DOHH2 (cell line): ENCODE measurements around the gene SLC12A8.

ENCODE experiments used
- H3F3A ChIP-seq: fragments of 200-600 bp; sonication (generic), shearing (Covaris generic); 2 replicates; pipeline ENCODE4 v1.6.0; 2016; ENCODE audit warnings: antibody characterized with exemption, mild to moderate bottlenecking; ENCODE audit not compliant: control insufficient read depth, insufficient read depth
- H3K27ac ChIP-seq: fragments of 200-600 bp; sonication (generic); 2 replicates; pipeline ENCODE4 v1.5.1; 2014; ENCODE audit warnings: low read depth, mild to moderate bottlenecking, low read length, moderate library complexity
- H3K27me3 ChIP-seq: fragments of 200-600 bp; sonication (generic); 2 replicates; pipeline ENCODE4 v1.6.1; 2014; ENCODE audit warnings: mild to moderate bottlenecking, low read length, mixed read lengths; ENCODE audit not compliant: control insufficient read depth
- H3K36me3 ChIP-seq: fragments of 200-600 bp; sonication (generic); 2 replicates; pipeline ENCODE4 v1.6.1; 2014; ENCODE audit warnings: mild to moderate bottlenecking, low read length, moderate library complexity, mixed read lengths; ENCODE audit not compliant: control insufficient read depth
- H3K4me1 ChIP-seq: fragments of 200-600 bp; sonication (generic); 2 replicates; pipeline ENCODE4 v1.6.1; 2014; ENCODE audit warnings: mild to moderate bottlenecking, low read length, mixed read lengths; ENCODE audit not compliant: control insufficient read depth
- H3K4me2 ChIP-seq: fragments of 200-600 bp; sonication (generic); 2 replicates; pipeline ENCODE4 v1.6.0; 2014; ENCODE audit warnings: mild to moderate bottlenecking, low read length, moderate library complexity
- H3K4me3 ChIP-seq: fragments of 200-600 bp; sonication (generic); 2 replicates; pipeline ENCODE4 v1.5.1; 2014; ENCODE audit warnings: mild to moderate bottlenecking, low read length, mixed read lengths
- H3K79me2 ChIP-seq: fragments of 200-600 bp; sonication (generic); 2 replicates; pipeline ENCODE4 v1.6.1; 2014; ENCODE audit warnings: mild to moderate bottlenecking, low read length, mixed read lengths; ENCODE audit not compliant: control insufficient read depth
- H3K9me2 ChIP-seq: fragments of 200-600 bp; sonication (generic); replicated peaks from 2 replicates; pipeline ENCODE4 v1.6.1; 2014; ENCODE audit warnings: mild to moderate bottlenecking, low read length, mixed read lengths; ENCODE audit not compliant: control insufficient read depth
- H3K9me3 ChIP-seq: fragments of 200-600 bp; sonication (generic); 2 replicates; pipeline ENCODE4 v1.6.1; 2014; ENCODE audit warnings: antibody characterized with exemption, low read length, mixed read lengths; ENCODE audit not compliant: control insufficient read depth, insufficient read depth
- H4K20me1 ChIP-seq: fragments of 200-600 bp; sonication (generic); 2 replicates; pipeline ENCODE4 v1.6.0; 2014; ENCODE audit warnings: low read depth, mild to moderate bottlenecking, antibody characterized with exemption, low read length, moderate library complexity; ENCODE audit not compliant: control insufficient read depth, insufficient read depth
- CTCF ChIP-seq: fragments of 200-600 bp; sonication (generic); IDR thresholded peaks from one replicate; pipeline ENCODE4 v1.5.1; 2014; ENCODE audit warnings: antibody characterized with exemption, mild to moderate bottlenecking, low read depth, low read length; ENCODE audit not compliant: poor library complexity, severe bottlenecking
- EZH2phosphoT487 ChIP-seq: fragments of 200-600 bp; sonication (generic); IDR thresholded peaks from 2 replicates; pipeline ENCODE4 v1.6.1; 2017; ENCODE audit warnings: borderline replicate concordance, mild to moderate bottlenecking, antibody characterized with exemption, low read length, moderate library complexity, mixed read lengths

The SLC12A8 gene

DNA sequence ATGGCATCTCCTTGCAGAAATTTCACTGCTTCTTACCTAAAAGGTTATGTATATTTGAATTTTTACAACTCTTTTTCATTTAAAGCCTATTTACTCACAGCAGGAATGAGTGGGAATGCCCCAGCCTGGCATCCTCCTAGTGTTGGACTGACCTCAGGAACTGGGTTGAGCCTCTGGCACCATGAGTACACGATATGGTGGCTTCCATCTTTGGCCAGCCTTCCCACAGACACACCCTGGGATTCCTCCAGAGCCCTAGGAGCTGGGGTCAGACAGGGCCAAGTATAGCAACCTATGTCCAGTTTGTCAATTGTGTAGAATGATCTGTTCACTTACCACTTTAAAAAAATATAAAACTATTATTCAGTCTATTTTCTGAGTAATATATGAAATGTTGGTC, 99.6 kb downstream of the SLC12A8 start:
- H3K4me1 ChIP-seq, result peaks cover 7% of the 10 kb centered on the region
- no peaks in the 10 kb centered on the region for H3F3A ChIP-seq
- TF ChIP-seq EZH2phosphoT487 (no peak), CTCF (no peak)
- no peaks in the 10 kb centered on the region for H3K79me2 ChIP-seq
- no peaks in the 10 kb centered on the region for H3K36me3 ChIP-seq
- H4K20me1 ChIP-seq, result no peaks in the 10 kb centered on the region
- no peaks in the 10 kb centered on the region for H3K9me2 ChIP-seq
- no peak overlapping the region for H3K27ac ChIP-seq
- H3K9me3 ChIP-seq, result no peaks in the 10 kb centered on the region
- H3K4me3 ChIP-seq, result no peak overlapping the region
- H3K4me2 ChIP-seq, result no peak overlapping the region
- peaks cover 9% of the 10 kb centered on the region; the same call in 1 of the 2 replicates for H3K27me3 ChIP-seq

- no peaks in the 10 kb centered on the region for H3F3A ChIP-seq
- peaks cover 10% of the 10 kb centered on the region for H3K4me1 ChIP-seq
- no peaks in the 10 kb centered on the region for H3K9me2 ChIP-seq
- H3K27ac ChIP-seq, result no peak overlapping the region
- H4K20me1 ChIP-seq, result no peaks in the 10 kb centered on the region
- no peaks in the 10 kb centered on the region for H3K36me3 ChIP-seq
- peaks cover 14% of the 10 kb centered on the region for H3K27me3 ChIP-seq
- no peaks in the 10 kb centered on the region for H3K79me2 ChIP-seq
- no peaks in the 10 kb centered on the region for H3K9me3 ChIP-seq
- no peak overlapping the region for H3K4me3 ChIP-seq
- TF ChIP-seq CTCF (no peak), EZH2phosphoT487 (no peak)
- no peak overlapping the region for H3K4me2 ChIP-seq
Measured at GRCh38 chr3:125110876-125111480, 101.6 kb downstream of the SLC12A8 start.

DNA sequence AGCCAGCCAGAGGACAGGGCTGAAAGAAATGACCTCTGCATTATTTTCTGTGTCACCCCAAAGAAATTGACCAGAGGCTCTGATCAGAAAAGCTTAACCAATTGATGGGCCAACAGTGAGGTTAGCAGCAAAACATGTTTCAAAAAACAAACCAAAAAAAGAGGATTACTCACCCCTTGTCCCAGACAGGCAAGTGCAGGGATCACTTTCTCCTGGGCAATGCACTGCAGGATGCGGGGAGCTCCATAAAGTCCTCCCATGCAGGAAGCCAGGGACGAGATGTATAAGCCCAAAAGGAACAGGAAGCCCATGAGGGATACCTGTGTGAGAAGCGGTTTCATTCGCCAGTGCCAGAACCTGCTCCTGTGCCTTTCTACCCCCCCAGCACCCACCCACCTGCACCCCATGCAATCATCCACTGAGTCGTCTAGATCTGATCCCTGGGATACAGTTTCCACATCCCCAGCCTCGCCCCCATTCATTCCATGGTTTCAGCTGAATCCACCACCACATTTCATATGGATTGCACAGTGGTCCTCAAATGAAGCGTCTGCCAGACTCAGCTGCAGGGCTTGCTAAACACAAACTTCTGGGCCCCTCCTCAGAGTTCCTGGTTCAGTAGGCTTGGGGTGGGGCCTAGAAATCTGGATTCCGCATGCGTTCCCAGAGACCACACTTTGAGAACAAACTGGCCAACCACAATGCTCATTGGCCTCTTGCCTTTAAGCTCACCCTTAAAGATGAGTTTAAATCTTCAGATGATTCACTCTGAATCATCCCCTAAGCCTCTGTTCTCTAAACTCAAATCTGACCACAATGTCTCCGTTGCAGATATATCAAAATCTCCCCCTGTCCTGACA, 102.3 kb downstream of the SLC12A8 start:
- no peaks in the 10 kb centered on the region for H4K20me1 ChIP-seq
- peaks cover 14% of the 10 kb centered on the region for H3K27me3 ChIP-seq
- no peak overlapping the region for H3K27ac ChIP-seq
- H3K79me2 ChIP-seq, result no peaks in the 10 kb centered on the region
- H3K9me3 ChIP-seq, result no peaks in the 10 kb centered on the region
- no peaks in the 10 kb centered on the region for H3F3A ChIP-seq
- H3K36me3 ChIP-seq, result no peaks in the 10 kb centered on the region
- H3K4me1 ChIP-seq, result peaks cover 10% of the 10 kb centered on the region
- no peak overlapping the region for H3K4me3 ChIP-seq
- H3K4me2 ChIP-seq, result no peak overlapping the region
- TF ChIP-seq CTCF, result no peak
- TF ChIP-seq EZH2phosphoT487, result no peak
- no peaks in the 10 kb centered on the region for H3K9me2 ChIP-seq
